Measurements from ENCODE around the gene MED15.
"Not testable (repeated sequence)": the region's sequence is repeated elsewhere in the genome, so short reads cannot be mapped to it uniquely, and the experiment has no call there.

MED15 gene

DNA sequence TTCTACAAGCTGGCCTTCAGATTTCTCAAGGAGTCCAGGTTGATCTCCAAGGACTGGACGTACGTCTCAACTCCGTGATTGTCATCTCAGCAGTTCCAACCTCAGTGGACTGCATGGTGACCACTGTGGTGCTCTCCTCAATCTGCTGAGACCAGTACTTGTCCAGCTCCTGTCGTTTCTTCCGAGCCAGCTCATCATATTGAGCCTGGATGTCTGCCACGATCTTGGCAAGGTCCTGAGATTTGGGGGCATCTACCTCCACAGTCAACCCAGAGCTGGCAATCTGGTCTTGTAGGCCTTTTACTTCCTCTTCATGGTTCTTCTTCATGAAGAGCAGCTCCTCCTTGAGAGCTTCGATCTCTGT, 24.3 kb upstream of the MED15 start:
- not testable (repeated sequence) for DNase-seq (ENCODE audit: low spot score)

DNA sequence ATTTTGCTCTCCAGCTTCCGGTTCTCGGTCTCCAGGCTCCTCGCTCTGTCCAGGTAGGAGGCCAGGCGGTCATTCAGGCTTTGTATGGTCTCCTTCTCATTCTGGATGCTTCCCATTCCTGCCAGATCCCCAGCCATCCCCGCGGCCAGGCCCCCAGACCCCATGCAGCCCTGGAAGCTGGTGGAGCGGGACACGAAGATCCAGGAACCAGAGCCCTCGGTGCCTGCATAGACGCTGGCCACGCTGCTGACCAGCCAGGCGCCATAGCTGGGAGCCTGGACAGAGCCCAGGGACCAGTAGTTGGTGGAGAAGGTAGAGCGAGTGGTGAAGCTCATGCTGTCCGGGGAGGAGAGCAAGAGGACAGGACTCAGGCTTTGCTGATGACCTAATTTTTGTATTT, 23.6 kb upstream of the MED15 start:
- no peak for DNase-seq (ENCODE audit: low spot score)

DNA sequence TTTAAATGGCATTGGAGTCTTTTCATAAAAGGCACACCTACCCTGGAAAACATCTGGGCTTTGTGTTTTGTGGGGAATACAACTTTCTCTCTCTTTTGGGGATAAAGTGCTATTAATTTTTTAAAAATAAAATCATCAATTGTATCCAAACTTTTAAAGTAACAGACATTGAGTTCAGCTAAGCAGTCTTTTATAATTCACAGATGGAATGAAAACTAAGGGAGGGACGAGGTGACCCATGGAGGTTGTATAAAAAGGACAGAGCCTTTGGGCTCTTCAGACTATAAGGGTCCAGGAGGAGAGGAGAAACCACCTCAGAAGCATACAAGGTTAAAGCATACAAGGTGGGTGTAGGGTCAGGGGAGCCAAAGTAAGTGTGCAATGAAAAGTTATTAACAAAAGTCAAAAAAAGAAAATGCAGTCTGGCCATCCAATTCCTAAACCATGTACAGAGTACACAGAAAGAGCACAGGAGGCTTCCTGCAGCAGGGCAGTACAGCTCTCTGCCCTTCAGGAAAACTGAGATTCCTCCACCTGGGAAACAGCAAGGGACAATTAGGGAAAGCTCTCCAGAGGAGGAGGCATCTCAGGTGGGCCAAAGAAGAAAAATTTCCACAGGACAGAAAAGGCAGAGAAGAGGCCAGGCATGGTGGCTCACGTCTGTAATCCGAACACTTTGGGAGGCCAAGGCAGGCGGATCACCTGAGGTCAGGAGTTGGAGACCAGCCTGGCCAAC, 22.3 kb upstream of the MED15 start:
- no peak for DNase-seq (ENCODE audit: low spot score)

DNA sequence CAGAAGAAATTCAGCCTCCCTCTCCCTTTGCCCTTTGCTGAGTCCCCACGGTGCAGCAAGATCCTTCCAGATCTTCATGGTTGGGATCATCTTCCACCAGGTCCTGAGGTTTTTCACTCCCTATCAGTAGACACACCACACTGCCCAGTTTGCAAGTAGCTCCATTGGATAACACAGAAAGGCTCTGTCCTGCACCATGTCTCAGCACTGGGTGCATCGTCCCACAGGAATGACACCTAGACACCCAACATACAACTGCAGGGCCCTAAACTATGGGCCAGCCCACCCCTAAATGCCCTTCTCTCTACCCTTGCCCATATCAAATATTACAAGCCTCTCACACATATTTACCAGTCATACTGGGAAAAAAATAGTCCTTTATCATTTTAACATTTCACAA, 21.2 kb upstream of the MED15 start:
- peak; percentile 29 for DNase-seq (ENCODE audit: low spot score)

DNA sequence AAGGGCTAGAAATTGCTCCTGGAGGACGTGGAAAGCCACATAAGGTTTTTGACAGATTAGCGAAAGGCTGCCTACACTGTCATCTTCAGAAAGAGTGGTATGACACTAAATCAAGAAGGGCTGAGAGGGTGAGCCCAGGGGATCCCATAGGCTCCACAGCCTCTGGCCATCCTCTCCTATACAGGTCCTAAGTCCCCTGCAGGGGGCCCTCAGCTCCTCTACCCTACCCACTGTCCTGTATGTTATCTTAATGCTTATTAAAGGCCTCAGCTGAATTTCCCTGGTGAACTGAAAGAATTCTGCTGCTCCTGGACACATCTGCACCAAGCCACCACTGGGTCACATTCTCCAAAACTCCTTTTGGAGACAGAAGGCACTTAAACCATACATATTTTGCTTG, 19.7 kb upstream of the MED15 start:
- DNase-seq (ENCODE audit: low spot score), result no peak

DNA sequence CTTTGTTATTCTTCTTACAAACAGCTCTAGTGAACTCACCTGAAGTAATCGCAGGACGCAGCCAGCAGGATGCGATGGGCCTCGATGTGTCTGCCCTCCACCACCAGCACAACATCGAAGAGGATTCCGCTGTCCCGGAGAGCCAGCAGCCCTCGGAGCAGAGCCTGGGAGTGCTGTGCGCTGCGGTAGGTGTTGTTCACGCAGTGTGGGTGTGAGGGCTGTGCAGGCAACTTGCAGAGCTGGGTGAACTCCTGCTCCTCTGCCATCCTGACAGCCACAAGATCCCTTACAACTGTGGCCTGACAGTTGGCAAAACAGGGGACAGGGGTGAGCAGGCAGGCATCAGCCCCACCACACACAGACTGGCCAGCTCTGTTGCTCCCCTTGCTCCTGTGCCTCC, 18.5 kb upstream of the MED15 start:
- no peak for DNase-seq (ENCODE audit: low spot score)

DNA sequence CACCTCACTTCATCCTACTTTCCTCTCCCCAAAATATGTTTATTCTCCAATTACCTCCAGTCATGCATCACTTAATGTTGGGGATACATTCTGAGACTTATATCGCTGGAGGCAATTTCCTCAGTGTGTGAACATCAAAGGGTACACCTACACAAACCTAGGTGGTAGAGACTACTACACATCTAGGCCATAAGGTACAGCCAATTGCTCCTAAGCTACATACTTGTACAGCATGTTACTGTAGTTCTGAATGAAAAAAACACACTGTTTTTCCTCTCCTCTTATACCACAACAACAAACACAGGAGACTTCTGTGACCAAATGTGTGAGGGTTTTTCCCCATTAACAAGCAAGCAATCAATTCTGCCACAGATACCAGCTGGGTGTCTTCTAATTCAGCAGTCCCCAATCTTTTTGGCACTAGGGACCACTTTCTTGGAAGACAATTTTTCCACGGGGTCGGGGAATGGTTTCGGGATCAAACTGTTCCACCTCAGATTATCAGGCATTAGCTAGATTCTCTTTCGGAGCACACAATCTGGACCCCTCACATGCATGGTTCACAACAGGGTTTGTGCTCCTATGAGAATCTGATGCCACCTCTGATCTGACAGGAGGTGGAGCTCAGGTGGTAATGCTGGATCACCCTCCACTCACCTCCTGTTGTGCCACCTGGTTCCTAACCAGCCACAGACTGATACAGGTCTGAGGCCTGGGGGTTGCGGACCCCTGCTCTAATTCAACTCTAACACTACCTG, 17.0 kb upstream of the MED15 start:
- no peak for DNase-seq (ENCODE audit: low spot score)

DNA sequence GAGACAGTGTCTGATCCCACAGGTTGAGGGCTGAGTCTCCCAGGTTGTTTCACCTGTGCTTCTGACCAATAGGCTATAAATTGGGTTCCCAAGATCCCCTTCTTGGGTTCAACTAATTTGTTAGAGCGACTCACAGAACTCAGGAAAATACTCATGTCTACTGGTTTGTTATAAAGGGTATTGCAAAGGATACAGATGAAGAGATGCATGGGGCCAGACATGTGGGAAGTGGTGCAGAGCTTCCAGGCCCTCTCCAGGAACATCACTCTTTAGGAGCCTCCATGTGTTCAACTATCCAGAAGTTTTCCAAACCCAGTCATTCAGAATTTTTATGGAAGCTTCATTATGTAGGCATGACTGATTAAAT, 16.5 kb upstream of the MED15 start:
- no peak for DNase-seq (ENCODE audit: low spot score)

DNA sequence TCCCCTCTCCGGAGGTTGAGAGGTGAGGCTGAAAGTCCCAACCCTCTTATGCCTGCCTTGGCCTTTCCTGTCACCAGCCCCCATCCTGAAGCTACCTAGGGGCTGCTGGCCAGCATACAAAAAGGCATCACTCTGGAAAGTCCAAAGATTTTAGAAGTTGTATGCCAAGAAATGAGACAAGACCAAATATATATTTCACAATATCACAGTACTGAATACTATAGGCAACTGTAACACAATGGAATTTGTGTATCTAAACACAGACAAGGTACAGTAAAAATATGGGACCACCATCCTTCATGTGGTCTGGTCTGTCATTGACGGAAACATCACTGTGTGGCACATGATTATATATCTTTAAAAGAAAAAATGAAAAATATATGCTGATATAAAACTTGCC, 16.1 kb upstream of the MED15 start:
- no peak for DNase-seq (ENCODE audit: low spot score)

DNA sequence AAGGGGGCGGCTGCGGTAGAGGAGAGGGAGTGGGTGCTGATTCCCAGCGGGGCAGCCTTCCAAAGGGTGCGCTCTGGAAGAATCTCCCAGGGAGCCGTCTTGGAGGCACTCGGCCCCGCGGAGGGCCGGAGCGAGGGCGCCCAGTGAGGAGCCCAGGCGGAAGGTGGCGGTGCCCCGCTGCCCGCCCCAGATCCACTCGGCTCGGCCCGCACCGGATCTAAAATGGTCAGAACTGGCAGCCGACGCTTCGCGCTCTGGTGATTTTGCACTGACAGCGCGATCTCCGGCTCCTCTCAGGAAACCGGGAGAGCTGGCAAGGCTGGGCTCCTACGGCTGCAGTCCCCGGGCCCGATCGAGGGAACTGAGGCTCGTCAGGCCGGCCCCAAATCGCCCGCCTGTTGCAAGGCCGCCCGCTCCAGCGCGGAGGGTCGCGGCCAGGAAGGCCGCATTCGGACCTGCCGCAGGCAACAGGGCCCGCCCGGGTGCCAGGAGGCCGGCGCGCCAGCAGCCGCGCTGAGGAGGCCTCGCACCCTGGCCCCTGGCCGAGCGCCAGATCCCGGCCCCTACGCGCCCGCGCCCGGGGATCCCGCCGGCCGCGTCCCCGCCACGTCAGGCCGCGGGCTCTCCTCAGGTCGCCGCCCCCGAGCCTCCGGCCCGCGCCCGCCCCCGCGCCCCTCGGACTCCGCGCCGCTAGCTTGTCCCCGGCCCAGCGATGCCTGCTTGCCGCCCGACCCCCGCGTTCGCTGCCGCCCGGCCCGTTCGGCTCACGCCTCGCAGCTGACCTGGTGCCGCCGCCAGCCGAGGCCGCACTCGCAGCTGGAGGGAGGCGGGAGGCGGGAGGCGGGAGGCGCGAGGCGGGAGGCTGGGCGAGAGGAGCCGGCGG, 12.2 kb upstream of the MED15 start, which contains the start of gene KLHL22:
KLHL22 (minus strand) TSS at position 818 of the 883 bp plus-strand sequence. CDS start 6,584 bp downstream, outside the sequence.
- peak; percentile 56 for DNase-seq (ENCODE audit: low spot score)

DNA sequence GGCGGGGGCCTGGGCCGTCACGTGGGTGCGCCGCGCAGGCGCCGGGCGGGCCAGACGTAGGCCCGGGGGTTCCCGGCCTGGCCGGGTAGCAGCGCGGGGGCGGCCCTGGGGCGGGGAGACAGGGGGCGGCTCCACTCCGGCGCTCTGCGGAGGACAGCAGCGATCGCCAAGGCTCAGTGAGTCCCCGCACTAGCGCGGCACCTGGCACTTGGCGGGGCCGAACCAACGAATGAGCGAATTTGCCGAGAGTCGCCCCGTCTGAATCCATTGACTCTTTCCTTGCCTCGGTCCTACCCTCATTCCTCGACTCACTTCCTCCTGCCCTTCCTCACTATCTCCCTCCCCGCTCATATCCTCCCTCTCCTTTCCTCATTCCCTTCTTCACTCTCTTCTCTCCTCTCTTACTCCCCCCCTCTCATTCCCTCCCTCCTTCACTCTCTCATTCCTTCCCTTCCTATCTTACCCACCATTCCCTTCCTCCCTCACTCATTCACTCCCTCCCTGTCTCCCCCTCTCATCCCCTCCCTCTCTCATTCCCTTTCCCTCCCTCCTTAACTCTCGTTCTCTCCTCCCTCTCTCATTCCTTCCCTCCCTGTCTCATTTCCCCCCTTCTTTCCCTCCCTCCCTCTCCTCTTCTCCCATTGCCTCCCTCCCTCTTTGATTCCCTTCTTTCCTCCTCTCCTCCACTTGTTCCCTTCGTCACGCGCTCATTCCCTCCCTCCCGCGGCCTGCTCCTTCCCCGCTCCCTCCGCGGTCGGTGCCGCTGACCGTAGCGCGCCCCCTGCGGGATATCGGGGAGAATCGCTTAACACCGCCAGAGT, 11.3 kb upstream of the MED15 start:
- DNase-seq (ENCODE audit: low spot score), result peak; percentile 94

DNA sequence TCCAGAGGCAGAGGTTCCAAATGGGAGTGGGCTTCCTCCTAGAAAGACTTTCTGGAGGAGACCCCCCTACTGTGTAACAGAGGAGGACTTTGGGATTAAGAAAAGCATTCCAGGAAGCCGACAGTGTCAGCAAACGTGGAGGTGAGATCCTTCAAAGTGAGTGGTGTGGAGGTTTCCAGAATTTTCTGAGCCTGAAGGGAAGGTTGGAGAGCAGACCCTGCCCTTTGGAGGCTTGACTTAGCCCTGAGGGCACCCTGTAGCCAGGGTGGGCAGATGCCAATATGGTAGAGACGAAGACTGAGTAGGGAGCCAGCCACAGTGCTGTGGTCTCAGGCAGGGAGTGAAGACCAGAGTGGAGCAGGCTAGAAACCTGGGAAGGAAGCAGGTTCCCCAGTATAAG, 10.0 kb upstream of the MED15 start:
- no peak for DNase-seq (ENCODE audit: low spot score)

DNA sequence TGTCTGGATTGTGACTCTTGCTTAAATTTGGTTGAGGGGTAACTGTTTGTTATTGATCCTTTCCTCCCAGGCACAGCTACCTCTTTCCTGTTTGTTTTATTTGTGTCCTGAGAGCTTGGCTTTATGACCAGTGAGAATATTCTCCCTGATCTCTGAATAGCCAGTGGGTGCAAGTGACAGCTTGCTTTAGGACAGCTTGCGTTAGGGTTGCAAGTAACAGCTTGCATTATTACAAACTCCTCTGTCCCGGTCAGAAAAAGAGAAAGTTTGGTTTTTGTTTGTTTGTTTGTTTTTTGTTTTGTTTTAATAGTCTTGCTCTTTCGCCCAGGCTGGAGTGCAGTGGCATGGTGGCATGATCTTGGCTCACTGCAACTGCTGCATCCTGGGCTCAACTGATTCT, 8.5 kb upstream of the MED15 start:
- no peak for DNase-seq (ENCODE audit: low spot score)

DNA sequence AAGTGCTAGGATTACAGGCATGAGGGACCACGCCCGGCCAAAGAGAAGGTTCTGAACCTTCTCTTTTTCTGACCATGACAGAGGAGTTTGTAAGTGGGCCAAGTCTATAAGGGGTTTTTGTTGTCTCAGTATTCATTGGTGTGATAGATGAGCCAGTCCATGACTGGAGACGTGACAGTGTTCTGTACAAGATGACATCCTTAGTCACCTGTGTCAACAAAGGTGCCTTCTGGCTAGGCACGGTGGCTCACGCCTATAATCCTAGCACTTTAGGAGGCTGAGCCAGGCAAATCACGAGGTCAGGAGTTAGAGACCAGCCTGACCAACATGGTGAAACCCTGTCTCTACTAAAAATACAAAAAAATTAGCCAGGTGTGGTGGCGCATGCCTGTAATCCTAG, 7.6 kb upstream of the MED15 start:
- no peak for DNase-seq (ENCODE audit: low spot score)

DNA sequence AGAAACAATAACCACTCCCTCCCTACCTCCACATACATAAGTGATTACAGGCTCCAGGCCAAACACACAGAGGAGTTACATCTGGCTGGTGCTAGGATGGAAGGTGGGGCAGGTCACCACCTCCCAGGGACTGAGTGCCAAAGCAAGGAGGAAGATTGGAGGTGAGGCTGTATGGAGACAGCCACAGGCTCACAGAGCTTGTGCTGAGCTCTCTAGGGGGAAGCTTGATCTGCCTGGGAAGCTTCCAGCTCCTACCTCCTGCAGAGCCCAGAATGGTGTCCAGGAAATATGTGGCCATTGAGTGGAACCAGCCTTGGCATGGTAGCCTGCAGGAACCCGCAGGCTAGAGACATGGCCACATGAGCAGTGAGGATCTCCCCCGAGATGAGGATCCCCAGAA, 3.6 kb upstream of the MED15 start:
- no peak for DNase-seq (ENCODE audit: low spot score)

DNA sequence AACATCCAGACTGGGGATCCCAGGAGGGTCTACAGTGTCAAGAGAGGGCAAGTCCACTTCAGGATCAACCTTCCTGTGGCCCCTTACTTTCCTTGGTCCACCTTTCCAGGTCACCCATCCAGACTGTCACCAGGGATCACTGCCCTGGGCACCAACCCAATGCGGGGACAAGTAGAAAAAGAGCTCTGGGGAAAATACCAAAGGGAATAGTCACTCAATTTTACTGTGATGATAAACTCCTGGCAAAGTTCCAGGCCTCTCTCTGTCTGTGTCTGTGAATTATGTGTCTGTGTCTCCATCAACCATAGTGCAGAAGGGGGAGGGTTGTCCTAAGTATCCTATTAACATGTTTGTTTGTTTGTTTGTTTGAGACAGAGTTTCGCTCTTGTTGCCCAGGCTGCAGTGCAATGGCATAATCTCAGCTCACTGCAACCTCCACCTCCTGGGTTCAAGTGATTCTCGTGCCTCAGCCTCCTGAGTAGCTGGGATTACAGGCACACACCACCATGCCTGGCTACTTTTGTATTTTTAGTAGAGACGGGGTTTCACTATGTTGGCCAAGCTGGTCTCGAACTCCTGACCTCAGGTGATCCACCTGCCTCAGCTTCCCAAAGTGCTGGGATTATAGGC, 3.0 kb upstream of the MED15 start:
- DNase-seq (ENCODE audit: low spot score), result not testable (repeated sequence)

DNA sequence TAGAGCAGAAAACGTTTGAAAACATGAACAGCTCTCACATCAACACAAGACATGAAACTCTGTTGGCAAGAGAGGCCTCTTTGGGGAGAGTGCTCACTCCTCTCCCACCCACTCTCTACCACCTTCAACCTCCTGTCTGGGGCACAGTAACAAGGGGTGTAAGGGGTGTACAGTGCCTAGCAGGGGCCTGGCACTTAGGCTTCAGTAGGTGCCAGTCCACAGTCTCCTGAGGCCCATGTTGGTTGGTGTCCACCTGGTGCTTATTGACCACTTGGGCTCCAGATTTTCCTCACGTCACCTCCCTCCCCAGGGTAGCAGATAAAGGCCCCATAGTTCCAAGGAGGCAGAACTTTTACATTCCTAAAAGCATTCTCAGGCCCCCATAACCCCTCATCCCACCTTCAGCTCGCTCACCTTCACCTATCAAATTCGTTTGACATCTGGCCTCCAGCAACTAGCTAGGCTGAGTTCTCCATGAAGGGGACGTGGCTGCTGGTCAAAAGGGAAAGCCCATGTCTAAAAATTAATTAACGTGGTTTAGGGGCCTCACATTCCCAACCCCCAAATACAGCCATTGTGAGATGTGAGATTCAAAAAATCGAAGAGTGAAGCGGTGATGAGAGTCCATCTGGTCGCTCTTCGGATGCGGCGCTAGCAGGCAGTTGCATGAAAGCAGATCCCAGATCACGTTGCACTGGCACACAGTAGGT, 712 bp upstream of the MED15 start:
- DNase-seq (ENCODE audit: low spot score), result no peak

DNA sequence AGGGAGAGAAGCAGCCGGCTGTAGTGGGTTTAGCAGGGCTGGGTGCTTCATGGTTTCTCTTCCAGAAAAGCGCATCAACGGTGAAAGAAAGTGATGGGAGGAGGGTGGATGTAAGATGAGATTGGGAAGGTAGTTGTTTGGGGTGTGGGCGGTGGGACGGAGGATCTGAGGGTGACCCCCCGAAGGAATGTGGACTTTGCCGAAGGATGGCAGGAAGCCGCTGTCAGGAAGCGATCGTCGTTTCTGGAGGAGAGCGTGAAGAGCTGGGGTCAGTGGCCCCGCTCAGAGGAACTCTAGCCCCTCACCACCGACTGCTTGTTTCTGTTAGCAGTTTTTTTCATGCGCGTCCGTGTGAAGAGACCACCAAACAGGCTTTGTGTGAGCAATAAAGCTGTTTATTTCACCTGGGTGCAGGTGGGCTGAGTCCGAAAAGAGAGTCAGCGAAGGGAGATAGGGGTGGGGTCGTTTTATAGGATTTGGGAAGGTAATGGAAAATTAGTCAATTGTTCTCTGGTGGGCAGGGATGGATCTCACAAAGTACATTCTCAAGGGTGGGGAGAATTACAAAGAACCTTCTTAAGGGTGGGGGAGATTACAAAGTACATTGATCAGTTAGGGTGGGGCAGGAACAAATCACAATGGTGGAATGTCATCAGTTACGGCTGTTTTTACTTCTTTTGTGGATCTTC, 801 bp downstream of the MED15 start:
- DNase-seq (ENCODE audit: low spot score), result not testable (repeated sequence)

DNA sequence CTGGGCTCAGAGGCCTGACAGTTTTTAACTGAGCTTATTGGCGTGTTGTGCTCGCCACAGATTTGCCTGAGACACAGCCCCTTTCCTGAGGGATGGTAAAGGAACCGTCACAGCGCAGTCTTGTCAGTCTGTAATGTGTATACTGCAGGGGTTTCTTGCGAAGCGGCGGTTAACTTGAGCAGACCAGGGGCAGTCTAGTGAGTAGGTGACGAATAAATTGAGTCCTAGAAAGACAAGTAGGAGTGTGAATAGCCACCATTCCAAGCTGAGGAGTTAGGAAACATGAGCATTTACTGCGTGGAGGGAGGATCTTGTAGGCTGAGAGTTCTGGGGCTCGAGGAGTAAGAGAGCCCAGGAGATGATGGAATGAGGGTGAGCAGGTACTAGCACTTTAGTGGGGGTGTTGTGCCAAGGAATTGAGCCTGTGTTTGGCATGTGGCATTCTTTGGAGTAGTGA, 1.4 kb downstream of the MED15 start:
- DNase-seq (ENCODE audit: low spot score), result no peak

Data from HuH-7 (cell line).